ENCODE results near the gene TAS2R41. TPM values are rescaled to one million over a fixed set of nuclear protein-coding genes. Genes with fewer than 3 reads are reported as not detected.

Gene TAS2R41
- total RNA-seq, 1 experiment from 2014 or later = not detected

GRCh38 chr7:143452495-143452894 is 25.2 kb upstream of the TAS2R41 start:
- no peak overlapping the region for H2AFZ ChIP-seq (ENCODE audit: low read length)
- no peak overlapping the region for H3K27ac ChIP-seq (ENCODE audit: insufficient read length, low read depth, low read length)
- H3K9ac ChIP-seq (ENCODE audit: extremely low read depth, insufficient read length, low read length) = no peak overlapping the region
- H2AK5ac ChIP-seq (ENCODE audit: insufficient read length, low read length) = no peak overlapping the region
- no peak overlapping the region for H4K8ac ChIP-seq (replicated peaks; ENCODE audit: insufficient read length, low read depth, low read length)
- no peak for TF ChIP-seq CTCF (conservative IDR thresholded peaks at IDR 0.05)
- no peaks in the 10 kb centered on the region for H3K27me3 ChIP-seq (ENCODE audit: insufficient read depth, low read length)
- Mint-ChIP-seq H3K4me1 (peaks cover 4% of the 10 kb centered on the region in 2 experiments; a peak in 2 of 4 replicates), H3K4me3 (no peak overlapping the region), H3K27me3 (ENCODE audit: low read depth) (no peaks in the 10 kb centered on the region), H3K36me3 (ENCODE audit: insufficient read depth in 1 of 3, low read depth in 3 of 3) (peaks cover 0 to 2% (median 0%) of the 10 kb centered on the region in 3 experiments; a peak in 2 of 7 replicates), H3K27ac (no peak overlapping the region), H3K9me3 (no peaks in the 10 kb centered on the region)
- H3K18ac ChIP-seq (ENCODE audit: insufficient read length, low read depth, low read length) = no peak overlapping the region
- H3K9me3 ChIP-seq (ENCODE audit: control insufficient read depth, low read depth, low read length) = no peaks in the 10 kb centered on the region
- no peak overlapping the region for H2BK15ac ChIP-seq (ENCODE audit: low read depth, low read length)
- H3K79me1 ChIP-seq (ENCODE audit: insufficient read depth, low read depth, low read length, poor library complexity, severe bottlenecking) = no peaks in the 10 kb centered on the region
- no peak overlapping the region for H3K4me2 ChIP-seq (ENCODE audit: insufficient read depth, insufficient read length, low read length)
- no peaks in the 10 kb centered on the region for H4K20me1 ChIP-seq (ENCODE audit: control insufficient read depth, insufficient read depth, insufficient read length)
- no peak overlapping the region for H4K5ac ChIP-seq (ENCODE audit: insufficient read length, low read depth, low read length)
- H3K23ac ChIP-seq (ENCODE audit: insufficient read length, low read depth, low read length) = no peak overlapping the region
- DNase-seq = no peak
- H2BK5ac ChIP-seq (ENCODE audit: insufficient read length, low read length) = no peak overlapping the region
- H3K4me1 ChIP-seq (ENCODE audit: insufficient read depth, low read length) = no peaks in the 10 kb centered on the region
- H3K79me2 ChIP-seq (ENCODE audit: insufficient read depth, low read length) = no peaks in the 10 kb centered on the region
- no peak overlapping the region for H2BK120ac ChIP-seq (ENCODE audit: low read depth, low read length, poor library complexity, severe bottlenecking)
- no peak overlapping the region for H4K91ac ChIP-seq (ENCODE audit: insufficient read length, low read depth, low read length)
- WGBS (ENCODE audit: extremely low coverage, insufficient read length, low lambda C conversion rate) = no CpG with 5 or more reads among the region's 2 CpGs
- no peak overlapping the region for H3K4ac ChIP-seq (ENCODE audit: low read depth, low read length)
- H2BK12ac ChIP-seq (ENCODE audit: insufficient read length, low read depth, low read length) = no peak overlapping the region
- no peak overlapping the region for H3T11ph ChIP-seq (ENCODE audit: low read length)
- H3K14ac ChIP-seq (ENCODE audit: insufficient read depth, low read length) = no peak overlapping the region
- H3K23me2 ChIP-seq (ENCODE audit: insufficient read length, low read depth, low read length, poor library complexity, severe bottlenecking) = no peaks in the 10 kb centered on the region
- H2BK20ac ChIP-seq (ENCODE audit: low read depth, low read length, poor library complexity, severe bottlenecking) = no peak overlapping the region
- no peak overlapping the region for H3K56ac ChIP-seq (ENCODE audit: insufficient read length, low read depth, low read length)
